Measurements from ENCODE around the gene C12orf42. TPM values are rescaled to one million over a fixed set of nuclear protein-coding genes. Genes with fewer than 3 reads are reported as not detected.

Gene C12orf42
- total RNA-seq, 1 experiment from 2014 or later: 0.37 TPM

DNA sequence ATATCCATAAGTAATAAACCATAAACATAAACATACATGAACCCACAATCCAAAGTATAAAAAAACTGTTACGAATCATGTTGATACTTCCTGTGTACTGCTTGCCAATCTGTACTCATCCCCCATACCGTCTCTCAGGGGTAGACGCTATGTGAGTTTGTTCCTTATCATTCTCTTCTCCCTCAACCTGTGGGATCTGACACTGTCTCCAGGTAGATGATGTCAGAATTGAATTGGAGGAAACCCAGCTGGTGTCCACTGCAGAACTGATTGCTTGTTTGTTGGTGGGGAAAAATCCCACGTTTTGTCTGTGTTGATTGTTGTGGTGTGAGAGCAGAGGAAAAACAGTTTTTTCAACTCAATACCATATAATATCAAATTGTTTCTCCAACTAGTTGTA, 50.8 kb downstream of the C12orf42 start:
- peak overlapping the region; percentile 38; the same call in 1 of the 2 replicates for H3K4me3 Mint-ChIP-seq

More for the DNA sequence above, 50.8 kb downstream of the C12orf42 start:
- CTCF ChIA-PET: no interaction called here
- peak overlapping the region; percentile 92 for H3K27ac Mint-ChIP-seq
- POLR2A ChIA-PET: no interaction called here
- peaks cover 31% of the 10 kb centered on the region for H3K4me1 Mint-ChIP-seq
- no peak for DNase-seq (ENCODE audit: low spot score)
- H3K27me3 Mint-ChIP-seq (ENCODE audit: low read depth): no peaks in the 10 kb centered on the region
- peak; percentile 58; the same call in 1 of the 2 replicates for ATAC-seq
- peaks cover 12% of the 10 kb centered on the region for H3K9me3 Mint-ChIP-seq
- TF ChIP-seq IRF2 (CRISPR knock-in tag; IDR thresholded peaks at IDR 0.05; ENCODE audit: borderline replicate concordance, low read depth) (no peak), NR3C1 (CRISPR knock-in tag; conservative IDR thresholded peaks at IDR 0.05; ENCODE audit: low read depth) (no peak), PRDM15 (CRISPR knock-in tag; IDR thresholded peaks at IDR 0.05) (no peak), ZNF512 (CRISPR knock-in tag; IDR thresholded peaks at IDR 0.05; ENCODE audit: borderline replicate concordance) (no peak), FOXJ3 (CRISPR knock-in tag; IDR thresholded peaks at IDR 0.05; ENCODE audit: borderline replicate concordance) (no peak), ARID4B (CRISPR knock-in tag; IDR thresholded peaks at IDR 0.05; ENCODE audit: borderline replicate concordance) (no peak)
- TF ChIP-seq, protein P1, sequence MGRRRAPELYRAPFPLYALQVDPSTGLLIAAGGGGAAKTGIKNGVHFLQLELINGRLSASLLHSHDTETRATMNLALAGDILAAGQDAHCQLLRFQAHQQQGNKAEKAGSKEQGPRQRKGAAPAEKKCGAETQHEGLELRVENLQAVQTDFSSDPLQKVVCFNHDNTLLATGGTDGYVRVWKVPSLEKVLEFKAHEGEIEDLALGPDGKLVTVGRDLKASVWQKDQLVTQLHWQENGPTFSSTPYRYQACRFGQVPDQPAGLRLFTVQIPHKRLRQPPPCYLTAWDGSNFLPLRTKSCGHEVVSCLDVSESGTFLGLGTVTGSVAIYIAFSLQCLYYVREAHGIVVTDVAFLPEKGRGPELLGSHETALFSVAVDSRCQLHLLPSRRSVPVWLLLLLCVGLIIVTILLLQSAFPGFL (CRISPR knock-in tag; IDR thresholded peaks at IDR 0.05; ENCODE audit: borderline replicate concordance): no peak
- no peaks in the 10 kb centered on the region; the same call in 1 of the 2 replicates for H3K36me3 Mint-ChIP-seq
